Calu3 (cell line): ENCODE measurements around the gene PAX8. TPM values are rescaled to one million over a fixed set of nuclear protein-coding genes. Genes with fewer than 3 reads are reported as not detected.

Source experiments
- BruUV-seq: library from RNA; stranded (reverse); fragments of 400-500 nt; replicated peaks from 2 replicates; lab custom pipeline; 2021; lab: Mats Ljungman, UMichigan
- CTCF ChIA-PET: fragments of 300-600 bp; sonication (Branson Sonifier 250); formaldehyde crosslinking; loops from one replicate; lab custom pipeline; 2022; ENCODE audit warnings: antibody characterized with exemption; lab: Charles Lee
- DNase-seq: peaks from one replicate; pipeline ENCODE4 v3.0.0; 2022
- H3K27ac Mint-ChIP-seq: one replicate; pipeline ENCODE4 v1.8.0; 2022; ENCODE audit warnings: mixed read lengths; ENCODE audit not compliant: unreplicated experiment
- H3K27me3 Mint-ChIP-seq: one replicate; pipeline ENCODE4 v1.8.0; 2022; ENCODE audit warnings: mixed read lengths; ENCODE audit not compliant: unreplicated experiment
- H3K36me3 Mint-ChIP-seq: one replicate; pipeline ENCODE4 v1.8.0; 2022; ENCODE audit warnings: mild to moderate bottlenecking, moderate library complexity, mixed read lengths; ENCODE audit not compliant: insufficient read depth, unreplicated experiment
- H3K4me1 Mint-ChIP-seq: one replicate; pipeline ENCODE4 v1.8.0; 2022; ENCODE audit warnings: mild to moderate bottlenecking, low read depth, mixed read lengths; ENCODE audit not compliant: unreplicated experiment
- H3K4me3 Mint-ChIP-seq: one replicate; pipeline ENCODE4 v1.8.0; 2022; ENCODE audit warnings: mild to moderate bottlenecking, low read depth, moderate library complexity, mixed read lengths; ENCODE audit not compliant: unreplicated experiment
- H3K9me3 Mint-ChIP-seq: one replicate; pipeline ENCODE4 v1.8.0; 2022; ENCODE audit warnings: low read depth, mixed read lengths; ENCODE audit not compliant: unreplicated experiment
- CTCF ChIP-seq: fragments of 200-600 bp; IDR thresholded peaks from one replicate; pipeline ENCODE4 v1.8.0; 2022; ENCODE audit warnings: antibody characterized with exemption; ENCODE audit not compliant: unreplicated experiment
- intact Hi-C: fragments of 100-400 bp; cut with micrococcal nuclease; formaldehyde crosslinking; loops from one replicate; pipeline ENCODE4 v1.10.0; 2022; ENCODE audit not compliant: unreplicated experiment
- total RNA-seq: library from RNA; stranded (reverse); gene quantifications from 2 replicates; pipeline ENCODE4 v1.2.3, GENCODE V29; 2022

Gene PAX8
- total RNA-seq, 1 experiment from 2014 or later, result 12.2 TPM

GRCh38 chr2:113227290-113227689, 51.4 kb downstream of the PAX8 start:
- H3K9me3 Mint-ChIP-seq, result no peaks in the 10 kb centered on the region
- H3K27ac Mint-ChIP-seq, result no peak overlapping the region
- no peaks in the 10 kb centered on the region for H3K27me3 Mint-ChIP-seq
- peaks cover 29% of the 10 kb centered on the region for H3K4me1 Mint-ChIP-seq
- intact Hi-C loops, result no loop called here
- DNase-seq, result no peak
- no peak for TF ChIP-seq CTCF
- H3K36me3 Mint-ChIP-seq, result peaks cover 5% of the 10 kb centered on the region
- H3K4me3 Mint-ChIP-seq, result no peak overlapping the region
- CTCF ChIA-PET, result no interaction called here
- BruUV-seq, result no TSS peak

GRCh38 chr2:113226462-113226861, 52.3 kb downstream of the PAX8 start:
- peaks cover 29% of the 10 kb centered on the region for H3K4me1 Mint-ChIP-seq
- CTCF ChIA-PET, result interaction anchor here (1.1 kb wide), 1 partner anchor 144 kb away, joined by 3 read pairs; no protein-coding TSS in a partner anchor

GRCh38 chr2:113225263-113226259, 53.2 kb downstream of the PAX8 start:
- CTCF ChIA-PET, result interaction anchor here (1.1 to 1.2 kb wide), 3 partner anchors 10 to 145 kb away, joined by 3 to 5 read pairs (median 3); no protein-coding TSS in a partner anchor
- no peak for DNase-seq
- Mint-ChIP-seq H3K36me3 (peaks cover under 1% of the 10 kb centered on the region), H3K4me1 (peaks cover 27% of the 10 kb centered on the region), H3K9me3 (no peaks in the 10 kb centered on the region), H3K27ac (no peak overlapping the region), H3K27me3 (no peaks in the 10 kb centered on the region), H3K4me3 (no peak overlapping the region)
- intact Hi-C loops, result no loop called here
- no peak for TF ChIP-seq CTCF
- no TSS peak for BruUV-seq

More at GRCh38 chr2:113226462-113226861, 52.3 kb downstream of the PAX8 start:
- H3K9me3 Mint-ChIP-seq, result no peaks in the 10 kb centered on the region
- BruUV-seq, result no TSS peak
- no peak overlapping the region for H3K4me3 Mint-ChIP-seq
- no peaks in the 10 kb centered on the region for H3K27me3 Mint-ChIP-seq
- peaks cover 4% of the 10 kb centered on the region for H3K36me3 Mint-ChIP-seq
- DNase-seq, result no peak
- no peak overlapping the region for H3K27ac Mint-ChIP-seq
- no peak for TF ChIP-seq CTCF
- intact Hi-C loops, result no loop called here

- no peak for DNase-seq
- H3K9me3 Mint-ChIP-seq, result no peaks in the 10 kb centered on the region
- CTCF ChIA-PET, result interaction anchor here (1.2 kb wide), 3 partner anchors 10 to 145 kb away, joined by 3 to 5 read pairs (median 3); no protein-coding TSS in a partner anchor
- BruUV-seq, result no TSS peak
- peaks cover 25% of the 10 kb centered on the region for H3K4me1 Mint-ChIP-seq
- intact Hi-C loops, result no loop called here
- H3K27me3 Mint-ChIP-seq, result no peaks in the 10 kb centered on the region
- H3K27ac Mint-ChIP-seq, result no peak overlapping the region
- peaks cover 9% of the 10 kb centered on the region for H3K36me3 Mint-ChIP-seq
- no peak overlapping the region for H3K4me3 Mint-ChIP-seq
- no peak for TF ChIP-seq CTCF
These were observed 54.0 kb downstream of the PAX8 start for GRCh38 chr2:113224647-113225236.
